Mucosa of rectum (tissue), 2 donors: ENCODE data around the gene RHOC.

Experiments
- H3K27ac ChIP-seq, 2 donors: one replicate each; pipeline ENCODE4 v1.7.0; 2013; ENCODE audit warnings: inconsistent platforms in 2 of 2, low read depth in 2 of 2, low read length in 2 of 2
- H3K27me3 ChIP-seq, 2 donors: one replicate each; pipeline ENCODE4 v1.7.0; 2013; ENCODE audit warnings: low read length in 2 of 2; ENCODE audit not compliant: control insufficient read depth in 2 of 2, insufficient read depth in 2 of 2
- H3K36me3 ChIP-seq, 2 donors: one replicate each; pipeline ENCODE4 v1.7.0; 2013; ENCODE audit warnings: low read length in 2 of 2; ENCODE audit not compliant: control insufficient read depth in 2 of 2, insufficient read depth in 2 of 2
- H3K4me1 ChIP-seq, 2 donors: one replicate each; pipeline ENCODE4 v1.7.0; 2013; ENCODE audit warnings: low read length in 2 of 2, mild to moderate bottlenecking in 1 of 2; ENCODE audit not compliant: control insufficient read depth in 2 of 2, insufficient read depth in 2 of 2
- H3K4me3 ChIP-seq, 2 donors: one replicate each; pipeline ENCODE4 v1.7.0; 2013; ENCODE audit warnings: low read length in 2 of 2
- H3K9ac ChIP-seq, 2 donors: one replicate each; pipeline ENCODE4 v1.7.0; 2013; ENCODE audit warnings: low read length in 2 of 2, low read depth in 1 of 2, mild to moderate bottlenecking in 1 of 2
- H3K9me3 ChIP-seq, 2 donors: one replicate each; pipeline ENCODE4 v1.7.0; 2013; ENCODE audit warnings: low read length in 2 of 2; ENCODE audit not compliant: control insufficient read depth in 2 of 2
- donor health status: healthy.
- donor health status: Normal muscosa, but diverticular disease.

The RHOC gene

DNA sequence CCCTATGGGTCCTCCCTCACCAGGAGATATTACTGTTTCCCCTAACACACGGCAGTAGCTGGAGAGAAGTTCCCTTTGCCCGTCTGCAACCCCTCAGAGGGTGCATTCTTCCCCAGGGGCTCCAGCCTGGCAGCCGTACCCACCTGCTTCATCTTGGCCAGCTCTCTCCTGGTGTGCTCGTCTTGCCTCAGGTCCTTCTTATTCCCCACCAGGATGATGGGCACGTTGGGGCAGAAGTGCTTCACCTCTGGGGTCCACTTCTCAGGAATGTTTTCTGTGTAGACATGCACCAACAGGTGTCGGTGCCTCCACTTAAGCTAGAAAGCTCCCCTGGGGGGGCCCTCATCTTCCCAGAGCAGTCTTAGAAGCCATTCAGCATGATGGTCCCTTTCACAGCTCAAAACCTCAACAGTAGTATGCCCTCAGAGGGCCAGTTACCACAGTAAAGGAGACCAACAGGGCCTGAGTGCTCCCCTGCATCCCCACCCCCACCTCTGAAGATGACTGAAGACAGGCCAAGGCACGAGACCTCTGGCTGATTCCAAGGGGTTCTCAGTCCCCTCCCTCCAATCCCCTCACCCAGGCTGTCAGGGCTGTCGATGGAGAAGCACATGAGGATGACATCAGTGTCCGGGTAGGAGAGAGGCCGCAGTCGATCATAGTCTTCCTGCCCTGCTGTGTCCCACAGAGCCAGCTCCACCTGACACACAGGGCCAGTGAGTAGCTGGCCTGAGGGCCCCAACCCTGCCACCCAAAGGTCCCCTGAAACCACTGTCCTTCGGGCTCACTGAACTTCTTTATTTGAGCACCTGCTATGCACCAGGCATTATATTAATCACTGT, 4.3 kb downstream of the RHOC start:
- H3K9ac ChIP-seq, result peak overlapping the region in 1 of 2 donors; percentile 36
- H3K4me1 ChIP-seq, result peaks cover 72 to 78% of the 10 kb centered on the region in 2 donors
- peaks cover 28 to 41% of the 10 kb centered on the region in 2 donors for H3K36me3 ChIP-seq
- no peak overlapping the region for H3K4me3 ChIP-seq
- peak overlapping the region; percentile 5 to 82 for H3K27ac ChIP-seq
- H3K27me3 ChIP-seq, result no peaks in the 10 kb centered on the region
- no peaks in the 10 kb centered on the region for H3K9me3 ChIP-seq

DNA sequence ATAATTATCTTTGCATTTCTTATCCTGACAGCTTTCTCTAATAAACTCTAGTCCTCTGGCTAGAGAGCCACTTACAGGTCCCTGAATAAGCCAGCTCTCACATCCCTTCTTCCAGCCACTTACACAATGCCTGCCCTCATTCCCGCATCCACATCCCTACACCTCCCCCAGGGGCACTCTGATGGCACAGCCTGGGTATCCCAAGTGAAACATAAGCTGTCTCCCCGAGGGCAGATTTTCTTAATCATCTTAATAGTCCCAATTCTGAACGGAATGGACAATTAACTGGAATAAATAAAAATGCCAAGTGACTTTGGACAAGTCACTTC, 4.9 kb downstream of the RHOC start:
- Histone ChIP-seq H3K27ac (peak overlapping the region; percentile 82 to 88), H3K4me1 (peaks cover 72 to 74% of the 10 kb centered on the region in 2 donors), H3K36me3 (peaks cover 29 to 41% of the 10 kb centered on the region in 2 donors), H3K4me3 (no peak overlapping the region), H3K9me3 (no peaks in the 10 kb centered on the region), H3K9ac (peak overlapping the region in 1 of 2 donors; percentile 36), H3K27me3 (no peaks in the 10 kb centered on the region)

DNA sequence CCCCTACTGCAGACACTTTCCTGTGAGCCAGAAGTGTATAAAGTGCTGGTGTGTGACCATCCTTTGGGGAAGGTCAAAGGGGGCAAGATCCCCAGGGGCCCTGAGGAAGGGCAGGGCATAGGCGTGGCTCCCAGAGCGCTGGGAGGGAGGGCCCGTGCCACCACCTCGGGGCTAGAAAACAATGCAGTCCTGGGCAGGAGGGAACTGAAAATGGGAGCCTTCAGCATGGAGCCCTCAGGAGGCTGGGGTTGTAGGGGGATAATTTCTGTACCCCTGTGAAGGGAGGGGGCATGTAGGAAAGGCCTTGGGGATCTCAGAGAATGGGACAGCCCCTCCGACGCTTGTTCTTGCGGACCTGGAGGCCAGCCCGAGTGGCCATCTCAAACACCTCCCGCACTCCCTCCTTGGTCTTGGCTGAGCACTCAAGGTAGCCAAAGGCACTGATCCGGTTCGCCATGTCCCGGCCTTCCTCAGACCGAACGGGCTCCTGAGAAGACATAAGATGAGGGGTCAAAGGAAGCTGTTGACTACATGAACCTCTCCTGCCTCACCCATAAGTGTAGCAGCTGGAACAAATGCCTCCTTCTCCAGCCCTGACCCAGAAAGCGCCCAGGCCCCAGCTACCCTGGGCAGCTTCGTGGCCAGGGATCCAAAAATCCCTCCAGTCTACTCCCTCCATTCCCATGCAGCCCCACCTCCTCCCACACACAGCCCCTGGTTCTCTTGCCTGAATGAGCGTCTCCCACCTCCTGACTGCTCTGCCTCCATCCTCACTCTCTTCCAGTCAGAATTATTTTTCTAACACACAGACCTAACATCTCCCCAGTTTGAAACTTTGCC, 5.5 kb downstream of the RHOC start:
- H3K4me1 ChIP-seq, result peaks cover 72 to 74% of the 10 kb centered on the region in 2 donors

DNA sequence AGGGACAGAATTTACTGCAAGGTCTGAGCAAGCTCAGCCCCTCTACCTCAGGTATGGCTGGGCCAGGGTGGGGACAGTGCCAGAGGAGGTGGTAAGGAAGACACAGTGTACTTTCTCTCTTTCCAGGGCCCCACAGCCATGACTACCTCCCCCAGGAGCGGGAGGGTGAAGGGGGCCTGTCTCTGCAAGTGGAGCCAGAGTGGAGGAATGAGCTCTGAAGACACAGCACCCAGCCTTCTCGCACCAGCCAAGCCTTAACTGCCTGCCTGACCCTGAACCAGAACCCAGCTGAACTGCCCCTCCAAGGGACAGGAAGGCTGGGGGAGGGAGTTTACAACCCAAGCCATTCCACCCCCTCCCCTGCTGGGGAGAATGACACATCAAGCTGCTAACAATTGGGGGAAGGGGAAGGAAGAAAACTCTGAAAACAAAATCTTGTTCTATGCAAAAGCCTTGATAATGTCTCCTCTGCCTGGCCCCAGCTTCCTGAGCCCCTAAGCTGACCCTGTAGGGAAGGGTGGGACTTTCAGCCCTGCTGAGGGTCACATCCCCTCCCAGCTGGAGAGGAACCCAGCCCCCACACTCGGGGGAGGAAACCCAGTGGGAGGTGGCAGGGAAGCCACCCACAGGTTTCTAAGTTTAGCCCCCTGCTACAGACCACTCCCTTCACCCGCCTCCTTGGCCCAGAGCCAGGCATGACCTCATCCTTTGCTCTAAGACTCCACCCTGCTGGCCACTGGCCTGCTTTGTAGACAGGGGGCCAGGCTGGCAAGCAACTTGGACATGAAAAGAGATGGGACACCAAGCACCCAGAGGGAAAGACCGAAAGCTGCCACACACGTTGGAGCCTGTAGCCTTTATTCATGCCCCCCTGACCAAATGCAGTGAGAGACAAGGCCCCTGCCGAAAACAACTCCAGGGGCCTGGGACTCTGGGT, 6.4 kb downstream of the RHOC start:
- peak overlapping the region; percentile 52 to 70 for H3K9ac ChIP-seq
- peak overlapping the region in 1 of 2 donors; percentile 2 for H3K4me3 ChIP-seq
- H3K36me3 ChIP-seq, result peaks cover 38 to 54% of the 10 kb centered on the region in 2 donors
- H3K27ac ChIP-seq, result peak overlapping the region; percentile 82 to 88
- H3K4me1 ChIP-seq, result peaks cover 67 to 68% of the 10 kb centered on the region in 2 donors
- no peaks in the 10 kb centered on the region for H3K27me3 ChIP-seq
- no peaks in the 10 kb centered on the region for H3K9me3 ChIP-seq

More for the DNA sequence above, 5.5 kb downstream of the RHOC start:
- Histone ChIP-seq H3K27ac (peak overlapping the region; percentile 82 to 88), H3K36me3 (peaks cover 35 to 46% of the 10 kb centered on the region in 2 donors), H3K27me3 (no peaks in the 10 kb centered on the region), H3K9me3 (no peaks in the 10 kb centered on the region), H3K9ac (peak overlapping the region; percentile 52 to 70), H3K4me3 (peak overlapping the region in 1 of 2 donors; percentile 2)

DNA sequence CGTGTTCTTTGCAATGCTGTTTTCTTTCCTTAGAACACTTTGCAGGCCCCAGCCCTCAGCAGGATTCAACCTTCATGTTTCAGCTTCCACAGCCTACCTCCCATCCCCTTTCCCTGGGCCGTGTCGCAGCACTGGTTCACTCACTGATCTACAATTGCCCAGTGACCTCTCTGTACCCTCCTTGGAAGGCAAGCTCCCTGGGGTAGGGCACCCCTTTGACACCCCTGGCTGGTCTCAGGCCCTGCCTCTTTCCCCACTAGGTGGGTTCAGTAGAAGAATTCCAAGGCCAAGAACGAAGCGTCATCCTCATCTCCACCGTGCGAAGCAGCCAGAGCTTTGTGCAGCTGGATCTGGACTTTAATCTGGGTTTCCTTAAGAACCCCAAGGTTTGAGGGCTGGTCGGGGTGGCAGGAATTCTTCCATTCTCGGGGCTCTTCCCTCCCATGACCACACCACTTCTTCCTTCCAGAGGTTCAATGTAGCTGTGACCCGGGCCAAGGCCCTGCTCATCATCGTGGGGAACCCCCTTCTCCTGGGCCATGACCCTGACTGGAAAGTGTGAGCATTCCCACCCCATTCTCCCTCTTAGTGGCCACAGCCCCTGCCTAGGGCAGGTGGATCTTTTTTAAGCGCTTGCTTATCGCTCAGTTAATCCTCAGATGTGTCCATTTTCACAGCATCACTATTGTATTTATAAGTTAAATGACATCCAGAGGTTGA, 7.3 kb downstream of the RHOC start:
- no peaks in the 10 kb centered on the region for H3K27me3 ChIP-seq
- H3K4me1 ChIP-seq, result peaks cover 57 to 58% of the 10 kb centered on the region in 2 donors
- H3K36me3 ChIP-seq, result peaks cover 44 to 60% of the 10 kb centered on the region in 2 donors
- H3K27ac ChIP-seq, result peak overlapping the region; percentile 82 to 88
- no peak overlapping the region for H3K4me3 ChIP-seq
- H3K9me3 ChIP-seq, result no peaks in the 10 kb centered on the region
- H3K9ac ChIP-seq, result peak overlapping the region; percentile 3 to 70

DNA sequence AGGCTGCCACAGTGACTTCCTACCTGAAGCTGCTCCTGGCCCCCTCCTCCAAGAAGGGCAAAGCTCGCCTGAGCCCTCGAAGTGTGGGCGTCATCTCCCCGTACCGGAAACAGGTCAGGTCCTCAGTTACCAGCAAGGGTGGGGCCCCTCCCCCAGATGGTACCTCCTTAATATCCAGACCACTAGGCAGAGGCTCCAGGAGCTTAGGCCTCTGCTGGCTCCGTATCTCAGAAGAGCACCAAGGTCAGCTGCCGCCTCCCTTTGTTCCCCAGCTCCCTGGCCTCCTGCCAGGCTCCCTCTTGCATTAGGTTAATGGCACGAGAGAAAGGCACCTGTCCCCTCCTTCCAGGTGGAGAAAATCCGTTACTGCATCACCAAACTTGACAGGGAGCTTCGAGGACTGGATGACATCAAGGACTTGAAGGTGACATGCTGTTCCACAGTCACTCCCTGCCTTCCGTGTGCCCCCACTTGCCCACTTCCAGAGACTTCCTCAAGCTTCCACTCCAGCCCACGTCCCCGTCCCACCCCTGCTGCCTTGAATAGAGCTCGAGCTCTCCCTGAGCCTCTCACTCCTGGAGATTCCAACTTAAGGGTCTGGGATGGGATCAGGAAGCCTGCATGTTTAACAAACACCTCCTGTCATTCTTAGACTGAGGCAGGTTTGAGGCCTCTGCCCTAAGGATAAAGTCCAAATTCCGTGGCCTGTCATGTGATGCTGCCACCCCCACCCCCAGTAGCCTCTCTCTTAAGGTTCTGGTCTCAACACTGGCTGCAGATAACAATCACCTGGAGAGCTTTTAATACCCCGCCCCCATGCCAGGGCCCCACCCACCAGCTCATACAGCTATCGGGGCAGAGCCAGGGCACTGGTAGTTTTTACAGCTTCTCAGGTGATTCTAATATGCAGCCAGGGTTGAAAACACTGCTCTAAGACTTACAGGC, 8.3 kb downstream of the RHOC start:
- H3K27ac ChIP-seq, result peak overlapping the region; percentile 82 to 88
- H3K9ac ChIP-seq, result peak overlapping the region in 1 of 2 donors; percentile 70
- H3K4me3 ChIP-seq, result no peak overlapping the region
- H3K36me3 ChIP-seq, result peaks cover 53 to 67% of the 10 kb centered on the region in 2 donors
- peaks cover 47 to 48% of the 10 kb centered on the region in 2 donors for H3K4me1 ChIP-seq
- H3K9me3 ChIP-seq, result no peaks in the 10 kb centered on the region
- no peaks in the 10 kb centered on the region for H3K27me3 ChIP-seq

DNA sequence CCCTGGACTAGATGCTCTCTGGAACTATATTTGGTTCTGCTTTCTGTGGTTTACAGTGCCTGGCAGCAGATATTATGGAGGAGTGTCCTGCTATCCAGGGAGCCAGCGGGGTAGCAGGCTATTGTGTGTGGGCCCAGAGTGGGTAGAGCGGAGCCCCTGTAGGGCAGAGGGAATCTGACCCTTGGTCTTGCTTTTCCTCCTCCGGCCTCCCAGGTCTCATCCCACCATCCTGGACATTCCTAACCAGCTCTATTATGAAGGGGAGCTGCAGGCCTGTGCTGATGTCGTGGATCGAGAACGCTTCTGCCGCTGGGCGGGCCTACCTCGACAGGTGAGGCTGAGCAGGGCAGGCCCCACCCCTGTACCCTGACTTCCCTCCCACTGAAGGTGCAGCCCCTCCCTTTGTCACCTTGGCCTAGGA, 9.1 kb downstream of the RHOC start:
- H3K9me3 ChIP-seq, result no peaks in the 10 kb centered on the region
- H3K36me3 ChIP-seq, result peaks cover 53 to 64% of the 10 kb centered on the region in 2 donors
- peak overlapping the region in 1 of 2 donors; percentile 28 for H3K9ac ChIP-seq
- H3K27me3 ChIP-seq, result no peaks in the 10 kb centered on the region
- H3K4me1 ChIP-seq, result peaks cover 41 to 44% of the 10 kb centered on the region in 2 donors
- H3K27ac ChIP-seq, result peak overlapping the region; percentile 77 to 88
- no peak overlapping the region for H3K4me3 ChIP-seq

DNA sequence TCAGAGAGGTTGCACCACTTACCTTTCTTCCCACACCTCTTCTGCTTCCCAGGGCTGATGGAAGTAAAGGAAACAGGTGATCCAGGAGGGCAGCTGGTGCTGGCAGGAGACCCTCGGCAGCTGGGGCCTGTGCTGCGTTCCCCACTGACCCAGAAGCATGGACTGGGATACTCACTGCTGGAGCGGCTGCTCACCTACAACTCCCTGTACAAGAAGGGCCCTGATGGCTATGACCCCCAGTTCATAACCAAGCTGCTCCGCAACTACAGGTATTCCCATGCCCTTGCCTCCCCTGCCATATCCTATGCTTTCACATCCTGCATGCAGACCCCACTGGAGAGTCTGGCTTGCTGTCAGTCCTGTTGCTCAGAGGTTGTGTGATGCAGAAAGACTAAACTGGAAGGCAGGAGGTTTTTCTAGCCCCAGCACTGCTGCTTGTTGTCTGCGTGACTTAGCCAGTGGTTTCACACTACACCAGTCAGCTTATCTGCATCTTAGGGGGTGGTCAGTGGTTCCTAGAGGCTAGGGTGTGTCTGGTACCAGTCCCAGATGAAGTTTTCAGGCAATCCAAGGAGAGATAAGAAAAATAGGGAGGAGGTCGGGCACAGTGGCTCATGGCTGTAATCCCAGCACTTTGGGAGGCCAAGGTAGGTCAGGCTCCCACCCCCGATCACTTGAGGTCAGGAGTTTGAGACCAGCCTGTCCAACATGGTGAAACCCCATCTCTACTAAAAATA, 10.2 kb downstream of the RHOC start:
- no peak overlapping the region for H3K9ac ChIP-seq
- H3K36me3 ChIP-seq, result peaks cover 53 to 61% of the 10 kb centered on the region in 2 donors
- H3K4me1 ChIP-seq, result peaks cover 35 to 37% of the 10 kb centered on the region in 2 donors
- H3K27me3 ChIP-seq, result no peaks in the 10 kb centered on the region
- H3K27ac ChIP-seq, result no peak overlapping the region
- no peaks in the 10 kb centered on the region for H3K9me3 ChIP-seq
- no peak overlapping the region for H3K4me3 ChIP-seq
